Activated naive CD8-positive, alpha-beta T cell treated with anti-CD3 and anti-CD28 coated beads for 36 hours (primary cell): Measurements from ENCODE around the gene HCFC1. TPM values are rescaled to one million over a fixed set of nuclear protein-coding genes. Genes with fewer than 3 reads are reported as not detected.

ENCODE experiments used
- DNase-seq: peaks from one replicate; pipeline ENCODE4 v3.0.0; 2021
- H3K27ac Mint-ChIP-seq: one replicate; pipeline ENCODE4 v1.8.0; 2022; ENCODE audit warnings: mild to moderate bottlenecking, moderate library complexity, mixed read lengths
- H3K27me3 Mint-ChIP-seq: one replicate; pipeline ENCODE4 v1.8.0; 2022; ENCODE audit warnings: mild to moderate bottlenecking, mixed read lengths
- H3K36me3 Mint-ChIP-seq: one replicate; pipeline ENCODE4 v1.8.0; 2021; ENCODE audit warnings: mild to moderate bottlenecking, mixed read lengths
- H3K4me1 Mint-ChIP-seq: one replicate; pipeline ENCODE4 v1.8.0; 2021; ENCODE audit warnings: mixed read lengths
- H3K4me3 Mint-ChIP-seq: one replicate; pipeline ENCODE4 v1.8.0; 2022; ENCODE audit warnings: mild to moderate bottlenecking, moderate library complexity, mixed read lengths
- H3K9me3 Mint-ChIP-seq: one replicate; pipeline ENCODE4 v1.8.0; 2022; ENCODE audit warnings: mixed read lengths
- total RNA-seq, 2 experiments: library from RNA; stranded (reverse); gene quantifications; one replicate each; pipeline ENCODE4 v1.2.3, GENCODE V29; 2021

The HCFC1 gene
- total RNA-seq, 2 experiments from 2014 or later: 140 to 142 TPM

GRCh38 chrX:153948847-153949805 is 22.5 kb downstream of the HCFC1 start:
- Mint-ChIP-seq H3K4me3 (peak overlapping the region; percentile 48), H3K36me3 (peaks cover 15% of the 10 kb centered on the region), H3K27ac (peak overlapping the region; percentile 89), H3K9me3 (no peaks in the 10 kb centered on the region), H3K4me1 (peaks cover 25% of the 10 kb centered on the region), H3K27me3 (no peaks in the 10 kb centered on the region)
- no peak for DNase-seq

GRCh38 chrX:153948002-153948466 is 23.6 kb downstream of the HCFC1 start:
- H3K4me1 Mint-ChIP-seq: peaks cover 25% of the 10 kb centered on the region
- H3K4me3 Mint-ChIP-seq: no peak overlapping the region
- H3K27me3 Mint-ChIP-seq: no peaks in the 10 kb centered on the region
- no peaks in the 10 kb centered on the region for H3K9me3 Mint-ChIP-seq
- no peak for DNase-seq
- peak overlapping the region; percentile 82 for H3K27ac Mint-ChIP-seq
- H3K36me3 Mint-ChIP-seq: peaks cover 15% of the 10 kb centered on the region

- H3K27me3 Mint-ChIP-seq: no peaks in the 10 kb centered on the region
- H3K9me3 Mint-ChIP-seq: no peaks in the 10 kb centered on the region
- peaks cover 15% of the 10 kb centered on the region for H3K36me3 Mint-ChIP-seq
- peak; percentile 79 for DNase-seq
- peak overlapping the region; percentile 41 for H3K4me3 Mint-ChIP-seq
- peaks cover 25% of the 10 kb centered on the region for H3K4me1 Mint-ChIP-seq
- H3K27ac Mint-ChIP-seq: peak overlapping the region; percentile 81
These were observed 24.4 kb downstream of the HCFC1 start for GRCh38 chrX:153947009-153947769.

GRCh38 chrX:153945956-153946943 is 25.4 kb downstream of the HCFC1 start:
- no peaks in the 10 kb centered on the region for H3K9me3 Mint-ChIP-seq
- H3K4me3 Mint-ChIP-seq: no peak overlapping the region
- peaks cover 24% of the 10 kb centered on the region for H3K4me1 Mint-ChIP-seq
- peaks cover 13% of the 10 kb centered on the region for H3K36me3 Mint-ChIP-seq
- no peaks in the 10 kb centered on the region for H3K27me3 Mint-ChIP-seq
- no peak overlapping the region for H3K27ac Mint-ChIP-seq
- no peak for DNase-seq

- H3K4me1 Mint-ChIP-seq: peaks cover 21% of the 10 kb centered on the region
- H3K4me3 Mint-ChIP-seq: peak overlapping the region; percentile 85
- no peak for DNase-seq
- no peaks in the 10 kb centered on the region for H3K27me3 Mint-ChIP-seq
- H3K27ac Mint-ChIP-seq: no peak overlapping the region
- H3K36me3 Mint-ChIP-seq: peaks cover 9% of the 10 kb centered on the region
- H3K9me3 Mint-ChIP-seq: no peaks in the 10 kb centered on the region
These were observed 26.8 kb downstream of the HCFC1 start for GRCh38 chrX:153944800-153945150.

GRCh38 chrX:153944140-153944799 is 27.3 kb downstream of the HCFC1 start, which contains the start of gene RENBP:
Gene RENBP (minus strand): TSS chrX:153944643. CDS start chrX:153944610, 33 bp downstream.
- H3K9me3 Mint-ChIP-seq: no peaks in the 10 kb centered on the region
- DNase-seq: no peak
- H3K4me3 Mint-ChIP-seq: peak within 1 kb of the TSS; percentile 85
- H3K36me3 Mint-ChIP-seq: peaks cover 5% of the 10 kb centered on the region
- peak within 1 kb of the TSS; percentile 87 for H3K27ac Mint-ChIP-seq
- peaks cover 19% of the 10 kb centered on the region for H3K4me1 Mint-ChIP-seq
- no peaks in the 10 kb centered on the region for H3K27me3 Mint-ChIP-seq

GRCh38 chrX:153941336-153942252 is 30.0 kb downstream of the HCFC1 start:
- no peak for DNase-seq
- Mint-ChIP-seq H3K4me1 (peaks cover 16% of the 10 kb centered on the region), H3K36me3 (peaks cover 5% of the 10 kb centered on the region), H3K9me3 (no peaks in the 10 kb centered on the region), H3K4me3 (peak overlapping the region; percentile 81), H3K27ac (peak overlapping the region; percentile 89), H3K27me3 (no peaks in the 10 kb centered on the region)

- no peak for DNase-seq
- Mint-ChIP-seq H3K27ac (no peak overlapping the region), H3K36me3 (peaks cover 11% of the 10 kb centered on the region), H3K27me3 (no peaks in the 10 kb centered on the region), H3K4me3 (peak overlapping the region; percentile 45), H3K4me1 (peaks cover 18% of the 10 kb centered on the region), H3K9me3 (no peaks in the 10 kb centered on the region)
These were observed 32.0 kb downstream of the HCFC1 start for GRCh38 chrX:153939573-153939972.

- H3K27ac Mint-ChIP-seq: peak overlapping the region; percentile 3
- H3K9me3 Mint-ChIP-seq: no peaks in the 10 kb centered on the region
- H3K4me1 Mint-ChIP-seq: peaks cover 18% of the 10 kb centered on the region
- peaks cover 17% of the 10 kb centered on the region for H3K36me3 Mint-ChIP-seq
- DNase-seq: no peak
- no peaks in the 10 kb centered on the region for H3K27me3 Mint-ChIP-seq
- no peak overlapping the region for H3K4me3 Mint-ChIP-seq
These were observed 33.3 kb downstream of the HCFC1 start for GRCh38 chrX:153938226-153938786.

GRCh38 chrX:153937056-153937455 is 34.6 kb downstream of the HCFC1 start:
- peaks cover 17% of the 10 kb centered on the region for H3K36me3 Mint-ChIP-seq
- H3K4me3 Mint-ChIP-seq: no peak overlapping the region
- no peaks in the 10 kb centered on the region for H3K9me3 Mint-ChIP-seq
- no peak overlapping the region for H3K27ac Mint-ChIP-seq
- peaks cover 20% of the 10 kb centered on the region for H3K4me1 Mint-ChIP-seq
- DNase-seq: no peak
- H3K27me3 Mint-ChIP-seq: no peaks in the 10 kb centered on the region

GRCh38 chrX:153935326-153935851 is 36.2 kb downstream of the HCFC1 start:
- peaks cover 20% of the 10 kb centered on the region for H3K4me1 Mint-ChIP-seq
- peak overlapping the region; percentile 64 for H3K4me3 Mint-ChIP-seq
- peaks cover 17% of the 10 kb centered on the region for H3K36me3 Mint-ChIP-seq
- H3K27me3 Mint-ChIP-seq: no peaks in the 10 kb centered on the region
- H3K27ac Mint-ChIP-seq: peak overlapping the region; percentile 74
- H3K9me3 Mint-ChIP-seq: no peaks in the 10 kb centered on the region
- DNase-seq: no peak

GRCh38 chrX:153934762-153935325 is 36.8 kb downstream of the HCFC1 start, which contains the start of gene NAA10:
Gene NAA10 (minus strand): TSS chrX:153935037. CDS start chrX:153934904, 133 bp downstream.
- Mint-ChIP-seq H3K27ac (peak within 1 kb of the TSS; percentile 79), H3K36me3 (peaks cover 17% of the 10 kb centered on the region), H3K4me3 (peak within 1 kb of the TSS; percentile 86), H3K9me3 (no peaks in the 10 kb centered on the region), H3K27me3 (no peaks in the 10 kb centered on the region), H3K4me1 (peaks cover 20% of the 10 kb centered on the region)
- DNase-seq: peak; percentile 77
